NCI-H2029 (cell line): Measurements from ENCODE around the gene ATL3.
"Not testable (repeated sequence)": the region's sequence is repeated elsewhere in the genome, so short reads cannot be mapped to it uniquely, and the experiment has no call there.

ENCODE experiments used
- DNase-seq: peaks from one replicate; lab custom pipeline; 2025; lab: John Stamatoyannopoulos, UW

The ATL3 gene

DNA sequence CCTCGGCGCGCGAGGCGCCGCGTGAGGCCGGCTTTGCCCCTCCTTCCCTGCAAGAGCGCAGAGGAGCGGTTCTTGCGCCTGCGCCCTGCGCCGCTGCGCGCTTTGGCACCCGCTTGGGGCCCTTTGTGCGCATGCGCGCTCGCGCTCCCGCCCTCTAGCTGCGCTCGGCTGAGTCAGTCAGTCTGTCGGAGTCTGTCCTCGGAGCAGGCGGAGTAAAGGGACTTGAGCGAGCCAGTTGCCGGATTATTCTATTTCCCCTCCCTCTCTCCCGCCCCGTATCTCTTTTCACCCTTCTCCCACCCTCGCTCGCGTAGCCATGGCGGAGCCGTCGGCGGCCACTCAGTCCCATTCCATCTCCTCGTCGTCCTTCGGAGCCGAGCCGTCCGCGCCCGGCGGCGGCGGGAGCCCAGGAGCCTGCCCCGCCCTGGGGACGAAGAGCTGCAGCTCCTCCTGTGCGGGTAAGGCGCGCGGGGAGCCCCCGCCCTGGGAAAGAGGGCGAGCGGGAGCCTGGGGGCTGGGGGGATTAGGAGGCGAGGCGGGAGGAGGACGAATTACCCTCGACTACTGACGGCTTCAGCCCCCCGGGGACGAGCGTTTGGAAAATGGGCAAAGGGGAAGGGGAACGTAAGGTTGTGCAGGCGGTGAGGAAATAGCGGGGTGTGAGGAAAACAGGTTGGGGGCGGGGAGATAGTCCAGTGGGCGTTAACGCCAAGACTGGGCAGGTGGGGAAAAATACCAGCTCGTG is 10.3 kb upstream of the ATL3 start, which contains the start of gene RTN3:
Gene RTN3 (plus strand): TSS at position 180 of the 745 bp plus-strand sequence. CDS start 137 bp downstream, at position 317.
- peak; percentile 93 for DNase-seq

DNA sequence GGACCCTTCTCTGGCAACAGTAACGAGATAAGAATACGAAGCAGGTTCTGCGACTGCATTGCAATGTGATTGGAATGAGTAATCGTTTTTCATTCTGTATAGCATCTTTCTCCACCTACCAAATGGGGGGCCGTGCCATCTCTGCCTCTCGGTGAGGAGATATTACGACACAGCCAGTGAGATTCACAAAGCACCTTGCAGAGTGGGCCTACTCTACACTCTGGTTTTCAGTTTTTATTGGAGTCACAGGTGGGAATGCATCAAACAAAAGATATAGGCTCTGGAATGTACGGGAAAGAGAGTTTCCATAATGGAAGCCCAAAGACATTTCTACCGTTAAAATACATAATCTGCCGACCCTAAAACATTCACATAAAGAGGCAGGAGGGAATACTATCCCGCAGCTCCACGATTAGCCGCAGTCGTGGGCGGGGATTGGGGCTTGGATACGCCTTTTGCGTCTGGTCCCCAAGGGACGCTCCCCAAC is 9.7 kb upstream of the ATL3 start:
- DNase-seq: no peak

DNA sequence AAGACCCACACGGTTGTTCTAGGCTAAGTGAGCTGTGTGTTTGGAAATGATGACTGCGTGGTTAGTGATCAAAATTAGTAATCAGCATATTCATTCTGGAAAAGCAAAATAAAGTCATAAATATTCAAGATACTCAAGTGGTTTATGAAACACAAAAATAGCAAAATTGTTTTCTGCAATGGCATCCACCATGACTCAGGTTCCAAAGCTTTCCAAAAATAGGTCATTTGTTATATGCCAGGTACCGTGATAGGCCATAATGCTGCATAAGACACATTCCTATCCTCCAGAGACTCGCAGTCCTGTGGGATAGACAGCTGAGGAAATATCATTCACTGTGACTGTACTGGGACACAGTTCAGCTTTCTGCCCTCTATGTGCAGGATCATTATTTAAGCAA is 2.4 kb upstream of the ATL3 start:
- DNase-seq: no peak

DNA sequence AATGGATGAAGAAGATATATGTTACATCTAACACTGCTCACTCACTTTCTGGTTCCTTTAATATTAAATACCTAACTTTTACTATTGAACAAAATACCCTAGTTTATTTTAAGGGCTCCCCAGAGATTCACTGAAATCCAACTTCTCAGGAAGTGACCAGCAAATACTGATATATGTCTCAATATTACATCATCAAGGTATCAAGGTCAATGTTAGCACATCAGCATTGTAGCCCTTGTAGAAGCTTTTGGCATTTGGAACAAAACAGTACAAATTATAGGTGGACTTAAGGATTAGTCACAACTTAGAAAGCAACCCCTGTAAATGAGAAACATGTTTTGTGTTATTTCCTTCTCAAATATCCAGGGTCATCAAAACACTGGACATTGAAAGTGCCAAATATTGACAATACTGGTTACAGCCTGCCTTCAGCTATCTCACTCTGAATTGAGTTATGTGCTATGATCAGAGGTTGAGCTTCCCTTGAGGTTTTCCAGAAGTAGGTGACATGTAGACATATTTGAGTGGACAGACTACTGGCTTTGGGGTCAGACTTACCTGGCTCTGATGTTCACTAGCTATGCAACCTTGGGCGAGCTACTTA is 1.9 kb upstream of the ATL3 start:
- no peak for DNase-seq

DNA sequence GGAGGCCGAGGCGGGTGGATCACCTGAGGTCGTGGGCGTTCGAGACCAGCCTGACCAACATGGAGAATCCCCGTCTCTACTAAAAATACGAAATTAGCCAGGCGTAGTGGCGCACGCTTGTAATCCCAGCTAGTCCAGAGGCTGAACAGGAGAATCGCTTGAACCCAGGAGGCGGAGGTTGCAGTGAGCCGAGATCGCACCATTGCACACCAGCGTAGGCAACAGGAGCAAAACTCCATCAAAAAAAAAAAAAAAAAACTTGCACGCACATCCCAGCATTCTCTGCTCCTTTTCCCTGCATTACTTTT is 934 bp upstream of the ATL3 start:
- DNase-seq: no peak

DNA sequence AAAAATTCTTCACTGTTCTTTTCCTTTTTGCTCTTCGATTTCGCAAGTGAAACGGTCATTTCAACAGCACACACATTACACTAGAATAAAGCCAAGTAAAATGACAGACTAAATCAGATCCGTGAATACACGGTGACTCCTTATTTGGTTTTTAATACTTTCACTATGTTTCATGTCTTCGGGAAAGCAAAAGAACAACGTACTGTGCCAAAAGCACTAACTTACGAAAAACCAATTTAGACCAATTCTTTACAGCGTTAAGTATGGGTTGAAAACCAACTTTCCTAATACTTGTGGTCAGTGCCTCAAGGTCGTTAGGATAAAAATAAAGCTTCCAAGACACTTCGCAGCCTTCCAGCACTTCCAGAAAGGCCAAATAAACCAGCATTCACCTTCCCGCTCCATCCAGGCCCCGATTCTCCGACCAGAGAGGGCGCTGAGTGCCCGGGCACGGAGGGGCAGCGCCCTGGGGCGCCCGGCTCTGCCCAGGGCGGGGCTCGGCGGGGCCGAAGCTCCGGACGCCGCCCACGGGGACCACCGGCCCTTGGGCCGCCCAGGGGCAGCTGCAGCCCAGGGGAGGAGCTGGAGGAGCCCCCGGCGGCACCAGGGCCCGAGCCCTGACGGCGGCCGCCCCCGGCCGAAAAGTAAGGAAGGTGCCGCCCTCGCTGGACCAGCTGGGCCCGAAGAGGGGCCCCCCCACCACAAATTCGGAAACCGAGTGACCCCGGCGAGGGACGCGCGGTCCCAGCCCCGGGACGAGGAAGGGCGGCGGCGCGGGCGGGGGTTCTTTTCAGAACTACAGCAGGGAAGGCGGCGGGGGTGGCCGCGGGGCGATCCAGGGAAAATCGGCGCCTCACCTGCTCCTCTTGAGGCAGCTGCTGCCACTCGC is 499 bp downstream of the ATL3 start:
- peak; percentile 33 for DNase-seq

DNA sequence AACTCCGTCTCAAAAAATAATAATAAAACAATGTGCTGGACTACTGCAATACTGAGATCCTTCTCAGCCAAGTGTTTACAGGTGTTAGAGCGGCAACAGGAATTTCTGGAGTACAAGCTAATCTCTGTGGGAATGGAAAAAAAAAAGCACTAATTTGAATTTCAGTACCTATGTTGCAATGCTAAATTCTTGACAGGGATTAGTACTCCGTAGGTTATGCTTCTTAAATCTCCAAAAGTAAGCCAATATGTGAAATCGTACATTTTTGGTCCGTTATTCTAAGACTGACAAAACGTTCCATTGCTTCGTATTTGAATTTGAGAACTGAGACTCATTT is 1.1 kb downstream of the ATL3 start:
- DNase-seq: no peak

DNA sequence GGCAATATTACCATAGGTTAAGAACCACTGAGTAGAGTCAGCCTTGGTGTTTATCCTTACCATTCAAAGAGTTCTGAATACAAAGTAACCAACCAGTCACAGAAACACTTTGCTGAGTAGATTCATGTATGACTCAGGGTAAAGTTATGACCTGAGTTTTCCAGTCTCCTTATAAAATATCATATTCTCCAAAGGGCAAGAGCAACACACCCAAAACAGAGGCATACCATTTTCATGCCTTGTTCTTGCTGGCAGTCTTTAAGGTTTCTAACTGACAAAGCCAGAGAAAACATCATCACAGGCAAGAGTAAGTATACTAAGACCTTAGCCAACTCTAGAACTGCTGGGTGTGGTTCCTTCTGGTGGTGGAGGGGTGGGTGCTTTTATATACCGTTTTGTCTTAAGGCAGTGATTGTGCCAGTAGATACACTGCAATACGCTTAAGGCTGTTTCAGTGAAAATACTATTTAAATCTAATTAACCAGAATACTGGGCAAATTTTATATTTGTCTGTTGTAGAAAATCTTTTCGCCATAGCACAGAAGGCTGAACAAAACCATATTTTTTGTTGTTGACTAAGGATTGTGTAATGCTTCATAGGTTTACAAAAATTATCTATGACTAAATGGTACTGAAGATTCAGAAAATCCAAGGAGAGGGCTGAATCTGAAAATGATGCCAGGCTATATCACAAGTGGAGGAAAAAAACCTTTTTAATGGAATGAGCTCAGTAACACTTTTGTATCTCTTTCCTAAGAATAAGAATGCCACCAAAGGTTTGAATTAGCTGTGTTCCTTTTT is 3.0 kb downstream of the ATL3 start:
- no peak for DNase-seq

DNA sequence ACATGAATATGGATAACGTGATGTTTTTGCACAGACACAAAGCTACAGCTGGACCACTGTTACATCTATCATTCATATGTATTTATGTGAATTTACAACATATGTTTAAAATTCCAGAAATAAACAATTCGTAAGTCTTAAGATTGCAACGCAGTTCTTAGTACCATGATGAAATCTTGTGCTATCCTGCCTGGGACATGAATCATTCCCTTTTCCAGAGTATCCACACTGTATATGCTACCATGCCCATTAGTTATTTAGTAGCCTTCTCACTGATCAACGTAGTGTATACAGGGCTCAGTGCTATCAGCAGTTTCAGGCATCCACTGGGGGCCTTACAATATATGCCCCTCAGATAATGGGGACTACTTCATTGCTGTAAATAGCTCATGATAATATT is 4.3 kb downstream of the ATL3 start:
- no peak for DNase-seq

DNA sequence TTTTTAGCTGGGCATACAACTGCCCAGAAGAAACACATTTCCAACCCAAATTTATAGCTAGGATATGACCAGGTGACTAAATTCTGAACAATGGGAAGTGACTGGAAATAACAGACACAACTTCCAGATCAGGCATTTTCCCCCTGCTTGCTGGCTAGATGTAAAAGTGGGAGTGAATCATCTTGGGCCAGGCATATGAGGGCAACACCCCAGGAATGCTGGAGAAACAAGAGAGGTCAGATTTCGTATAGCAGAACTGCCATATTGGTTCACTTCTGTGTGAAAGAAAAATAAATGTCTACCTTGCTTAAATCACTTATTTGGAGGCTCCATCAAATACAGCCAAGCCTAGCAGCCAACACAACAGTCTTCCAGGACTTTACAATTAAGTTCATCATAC is 7.4 kb downstream of the ATL3 start:
- no peak for DNase-seq

DNA sequence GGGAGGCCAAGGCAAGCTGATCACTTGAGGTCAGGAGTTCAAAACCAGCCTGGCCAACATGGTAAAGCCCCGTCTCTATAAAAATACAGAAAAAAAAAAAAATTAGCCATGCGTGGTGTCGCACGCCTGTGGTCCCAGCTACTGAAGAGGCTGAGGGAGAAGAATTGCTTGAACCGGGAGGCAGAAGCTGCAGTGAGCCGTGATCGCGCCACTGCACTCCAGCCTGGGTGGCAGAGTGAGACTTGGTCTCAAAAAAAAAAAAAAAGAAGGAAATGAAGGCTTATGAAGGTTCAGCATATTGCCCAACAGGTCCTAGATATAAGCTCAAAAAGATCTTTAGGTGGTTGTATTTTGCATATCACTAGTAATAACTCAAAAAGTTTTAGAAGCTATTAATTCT is 10.2 kb downstream of the ATL3 start:
- no peak for DNase-seq

DNA sequence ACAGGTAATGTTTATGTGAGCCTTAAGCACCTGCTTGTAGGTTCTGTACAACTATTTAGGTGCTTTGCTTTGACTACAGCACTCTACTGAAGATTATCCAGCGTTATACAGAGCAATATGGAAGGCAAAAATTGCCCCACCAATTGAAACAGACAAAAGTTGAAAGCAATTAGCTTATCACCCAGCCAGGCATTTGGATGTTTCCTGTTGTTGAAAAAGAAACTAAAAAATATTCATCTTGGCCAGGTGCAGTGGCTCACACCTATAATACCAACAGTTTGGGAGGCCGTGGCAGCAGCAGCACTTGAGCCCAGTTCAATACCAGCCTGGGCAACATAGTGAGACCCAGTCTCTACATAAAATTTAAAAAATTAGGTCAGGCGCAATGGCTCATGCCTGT is 18.5 kb downstream of the ATL3 start:
- DNase-seq: no peak

DNA sequence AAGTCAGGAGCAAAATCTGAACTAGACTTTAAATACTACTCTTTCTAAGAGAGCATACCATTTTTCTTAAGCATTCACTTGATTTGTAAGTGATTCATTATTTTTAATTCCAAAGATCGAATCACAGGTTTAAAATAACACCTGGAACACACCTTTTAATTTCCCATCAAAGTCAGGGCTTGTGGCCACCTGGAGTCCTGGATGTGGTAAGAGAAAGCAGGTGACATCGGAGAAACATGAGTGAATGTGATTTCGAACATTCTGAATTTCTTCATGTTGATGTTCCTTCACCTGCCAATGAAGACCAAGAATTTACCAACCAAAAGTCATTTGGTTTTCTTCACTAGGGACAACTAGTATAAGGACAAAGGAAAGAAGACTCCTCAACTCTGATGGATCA is 28.0 kb downstream of the ATL3 start:
- no peak for DNase-seq

DNA sequence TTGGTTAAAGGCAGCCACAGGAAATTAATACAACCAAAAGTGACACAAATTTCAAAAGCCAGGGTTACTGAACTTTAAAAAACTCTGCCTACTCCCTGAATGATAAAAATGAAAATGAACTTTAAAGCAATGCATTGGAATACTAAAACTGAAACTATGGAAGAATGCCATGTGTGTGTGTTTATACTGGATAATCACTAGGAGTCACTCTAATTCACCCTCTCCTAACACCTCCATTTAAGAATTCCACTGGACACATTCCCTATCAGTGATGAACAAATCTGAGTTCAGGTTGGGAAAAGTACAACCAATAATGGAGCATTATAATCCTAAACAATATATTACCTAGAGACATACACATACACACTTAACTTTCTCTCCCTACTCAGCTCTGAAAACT is 29.4 kb downstream of the ATL3 start:
- no peak for DNase-seq

DNA sequence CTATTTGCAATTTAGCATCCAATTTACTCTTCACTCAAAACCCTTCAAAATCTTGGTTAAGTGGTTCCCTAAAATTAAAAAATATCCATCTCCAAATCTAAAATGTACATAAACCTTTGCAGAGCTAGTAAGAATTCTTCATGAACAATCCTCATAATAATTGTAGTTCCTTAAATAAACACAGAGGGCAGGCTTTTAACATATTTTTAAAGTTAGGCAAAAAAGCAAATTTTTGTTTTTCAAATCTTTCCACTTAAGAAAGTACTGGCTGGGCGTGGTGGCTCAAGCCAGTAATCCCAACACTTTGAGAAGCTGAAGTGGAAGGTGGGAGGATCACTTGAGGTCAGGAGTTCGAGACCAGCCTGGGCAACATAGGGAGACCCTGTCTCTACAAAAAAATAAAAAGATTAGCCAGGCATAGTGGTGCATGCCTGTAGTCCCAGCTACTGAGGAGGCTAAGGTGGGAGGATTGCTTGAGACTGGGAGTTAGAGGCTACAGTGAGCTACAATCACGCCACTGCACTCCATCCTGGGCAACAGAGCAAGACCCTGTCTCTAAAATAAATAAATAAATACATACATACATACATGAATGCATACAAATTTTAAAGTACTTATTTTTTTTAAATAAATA is 31.9 kb downstream of the ATL3 start:
- no peak for DNase-seq

DNA sequence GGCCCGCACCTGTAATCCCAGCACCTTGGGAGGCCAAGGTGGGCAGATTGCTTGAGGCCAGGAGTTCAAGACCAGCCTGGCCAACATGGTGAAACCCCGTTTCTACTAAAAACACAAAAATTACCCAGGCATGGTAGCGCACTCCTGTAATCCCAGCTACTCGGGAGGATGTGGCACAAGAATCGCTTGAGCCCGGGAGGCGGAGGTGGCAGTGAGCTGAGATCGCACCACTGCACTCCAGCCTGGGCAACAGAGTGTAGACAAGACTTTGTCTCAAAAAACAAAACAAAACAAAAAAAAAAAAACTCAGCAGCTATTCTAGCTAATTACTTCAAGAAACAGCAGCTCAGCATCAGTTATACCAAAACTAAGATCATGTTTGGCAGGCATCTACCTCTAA is 32.7 kb downstream of the ATL3 start:
- not testable (repeated sequence) for DNase-seq

DNA sequence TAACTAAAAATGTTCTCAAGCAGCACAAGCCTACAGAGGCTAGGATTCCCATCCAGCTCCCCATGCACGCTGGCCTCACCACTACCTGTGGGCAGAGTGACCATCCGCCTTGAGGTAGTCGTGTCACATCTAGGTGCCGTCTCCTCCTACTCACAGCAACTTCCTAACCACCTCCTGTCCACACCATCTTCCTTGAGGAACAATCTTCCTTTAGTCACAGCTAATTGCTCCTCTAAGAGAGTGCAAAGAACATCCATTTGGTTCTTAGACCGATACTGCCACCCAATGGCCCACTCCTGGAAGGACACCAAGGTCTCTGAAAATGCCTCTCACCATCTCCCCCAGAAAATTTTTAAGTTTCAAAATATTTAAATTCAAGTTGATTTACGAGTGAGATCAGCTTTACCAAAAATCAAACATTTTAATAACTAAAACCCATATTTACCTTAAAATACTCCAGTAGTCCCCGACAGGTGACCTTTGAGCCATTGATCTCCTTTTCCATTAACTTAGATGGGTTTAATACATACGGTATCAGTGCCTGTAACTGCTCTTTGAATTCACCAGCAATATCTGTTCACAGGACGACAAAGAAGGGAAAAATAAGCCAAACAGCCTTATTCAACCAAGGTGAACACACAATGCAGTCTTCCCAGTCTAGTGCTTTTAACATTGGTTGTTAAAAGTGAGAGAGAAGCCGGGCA is 35.3 kb downstream of the ATL3 start:
- DNase-seq: no peak

DNA sequence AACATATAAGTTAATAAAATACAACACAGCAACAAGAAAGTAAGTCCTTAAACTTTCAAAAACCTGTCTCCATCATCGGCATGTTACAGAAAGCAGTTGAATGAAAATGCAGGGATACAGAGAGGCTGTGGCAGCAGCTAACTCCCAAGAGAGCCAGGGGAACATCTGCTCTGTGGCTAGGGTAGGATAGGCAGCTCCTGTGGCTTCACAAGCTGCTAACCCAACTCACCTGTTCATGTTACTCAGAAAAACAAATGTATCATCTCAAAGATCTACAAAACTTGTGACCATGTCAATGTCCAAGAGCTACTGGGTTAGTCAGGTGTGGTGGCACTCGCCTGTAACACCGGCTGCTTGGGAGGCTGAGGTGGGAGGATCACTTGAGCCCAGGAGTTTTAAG is 41.8 kb downstream of the ATL3 start:
- no peak for DNase-seq

DNA sequence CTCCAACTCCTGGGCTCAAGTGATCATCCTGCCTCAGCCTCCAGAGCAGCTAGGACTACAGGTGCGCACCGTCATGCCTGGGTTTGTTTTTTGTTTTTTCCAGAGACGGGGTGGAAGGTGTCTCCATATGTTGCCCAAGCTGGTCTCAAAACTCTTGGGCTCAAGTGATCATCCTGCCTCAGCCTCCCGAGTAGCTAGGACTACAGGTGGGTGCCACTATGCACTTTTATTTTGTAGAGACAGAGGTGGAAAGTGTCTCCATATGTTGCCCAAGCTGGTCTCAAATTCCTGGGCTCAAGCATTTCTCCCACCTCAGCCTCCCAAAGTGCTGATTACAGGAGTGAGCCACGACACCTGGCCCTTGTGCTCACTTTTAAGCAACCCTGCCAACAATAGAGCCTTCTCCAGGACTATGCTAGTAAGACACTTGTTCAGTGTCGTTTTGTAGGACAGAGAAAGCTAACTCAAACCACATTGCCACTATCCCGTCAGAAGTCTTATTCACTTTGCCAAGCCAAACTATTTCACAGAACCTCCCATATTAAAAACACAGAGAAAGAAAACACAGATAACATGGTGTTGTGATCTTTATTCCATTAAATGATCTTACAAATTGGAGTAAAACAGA is 47.5 kb downstream of the ATL3 start:
- DNase-seq: no peak

DNA sequence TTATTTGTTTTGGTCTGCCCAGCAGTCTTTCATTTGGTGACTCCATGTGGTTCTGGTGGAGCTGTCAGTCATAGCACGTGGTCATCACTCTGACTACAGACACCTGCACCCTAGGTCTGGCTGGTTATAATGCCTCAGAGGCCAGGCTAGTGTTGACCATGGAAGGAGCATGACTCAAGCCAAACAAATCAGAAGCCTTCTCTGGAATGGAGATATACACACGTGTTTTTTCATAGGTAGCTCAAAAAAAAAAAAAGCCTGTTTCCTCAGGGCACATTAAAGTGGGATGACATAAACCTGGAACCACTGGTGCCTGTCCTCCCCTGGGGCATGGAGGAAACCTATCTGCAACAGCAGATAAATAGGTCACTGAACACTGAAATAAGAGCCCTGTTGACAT is 48.9 kb downstream of the ATL3 start:
- DNase-seq: peak; percentile 58

DNA sequence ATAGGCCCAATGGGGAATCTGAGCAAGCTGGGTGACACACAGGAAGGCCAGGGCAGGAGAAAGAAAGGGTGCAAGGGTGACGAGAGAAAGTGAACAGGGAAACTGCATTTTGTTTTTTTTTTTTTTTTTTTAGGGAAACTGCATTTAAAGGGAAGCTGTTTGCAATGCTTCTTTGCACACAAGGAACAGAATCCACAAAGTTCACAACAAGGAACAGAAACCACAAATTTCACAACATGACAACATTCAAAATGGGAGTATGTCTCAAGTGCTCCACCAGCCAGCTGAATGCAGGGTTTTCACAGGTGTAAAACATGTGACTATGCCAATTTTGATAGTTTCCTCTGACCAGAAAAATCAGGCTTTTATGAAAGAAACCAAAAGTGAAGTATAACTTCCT is 50.1 kb downstream of the ATL3 start:
- DNase-seq: no peak
